B cell (primary cell): Measurements from ENCODE around the gene CLN6. TPM values are rescaled to one million over a fixed set of nuclear protein-coding genes. Genes with fewer than 3 reads are reported as not detected.

Experiments used
- ATAC-seq: fragments of 200-7000 bp; cut with Tn5 transposase; one replicate; pipeline ENCODE4 v1.10.0; 2021; ENCODE audit warnings: low read depth, mild to moderate bottlenecking, moderate number of reproducible peaks, moderate library complexity
- CTCF ChIA-PET: fragments of 350-600 bp; sonication (Branson Sonifier 250); formaldehyde crosslinking; loops from one replicate; lab custom pipeline; 2021; ENCODE audit warnings: antibody characterized with exemption, inconsistent platforms; lab: Charles Lee
- POLR2A ChIA-PET: fragments of 350-600 bp; sonication (Branson Sonifier 250); formaldehyde crosslinking; loops from one replicate; lab custom pipeline; 2021; ENCODE audit warnings: antibody characterized with exemption; lab: Charles Lee
- DNase-seq: peaks from one replicate; pipeline ENCODE4 v3.0.0; 2013
- H2AFZ ChIP-seq: 2 replicates; pipeline ENCODE4 v1.6.1; 2012; ENCODE audit warnings: mild to moderate bottlenecking, low read depth, low read length; ENCODE audit not compliant: insufficient read depth, poor library complexity, severe bottlenecking
- H3K27ac ChIP-seq, 2 donors: 1 replicate in 1 of 2; 2 replicates in 1 of 2; pipeline ENCODE4 v1.5.1; 2012 to 2013; ENCODE audit warnings: low read length in 2 of 2, mild to moderate bottlenecking in 2 of 2, moderate library complexity in 1 of 2
- H3K27me3 ChIP-seq, 4 experiments: fragments of 200-600 bp in 1 of 4; sonication (generic) in 1 of 4; replicated peaks in 1 of 4; 1 replicate in 2 of 4; 2 replicates in 2 of 4; pipeline versions ENCODE4 v1.6.1 to v1.7.0; 2013 to 2016; ENCODE audit warnings: low read length in 3 of 4, mild to moderate bottlenecking in 2 of 4, mixed read lengths in 1 of 4, moderate library complexity in 1 of 4; ENCODE audit not compliant: insufficient read depth in 4 of 4, control insufficient read depth in 3 of 4; ENCODE audit errors: control extremely low read depth in 1 of 4
- H3K36me3 ChIP-seq, 2 experiments: replicated peaks in 1 of 2; 1 replicate in 1 of 2; 2 replicates in 1 of 2; pipeline versions ENCODE4 v1.6.1 to v1.7.1; 2013; ENCODE audit warnings: low read length in 1 of 2; ENCODE audit not compliant: insufficient read depth in 2 of 2, control insufficient read depth in 1 of 2; ENCODE audit errors: control extremely low read depth in 1 of 2, extremely low read depth in 1 of 2
- H3K4me1 ChIP-seq, 2 donors: fragments of 200-600 bp in 1 of 2; sonication (generic) in 1 of 2; 1 replicate in 1 of 2; 2 replicates in 1 of 2; pipeline versions ENCODE4 v1.5.1 to v1.6.1; 2013 to 2017; ENCODE audit warnings: low read length in 2 of 2; ENCODE audit not compliant: control insufficient read depth in 2 of 2, insufficient read depth in 2 of 2
- H3K4me2 ChIP-seq: replicated peaks from 2 replicates; pipeline ENCODE3; 2012; ENCODE audit warnings: mild to moderate bottlenecking, low read depth, low read length; ENCODE audit not compliant: poor library complexity, severe bottlenecking
- H3K4me3 ChIP-seq, 5 experiments: fragments of 200-600 bp in 1 of 5; sonication (generic) in 1 of 5; 1 replicate in 3 of 5; 2 replicates in 2 of 5; pipeline versions ENCODE4 v1.5.1 to v1.7.0; 2011 to 2016; ENCODE audit warnings: low read length in 4 of 5, mild to moderate bottlenecking in 4 of 5, low read depth in 2 of 5, control low read depth in 1 of 5, moderate library complexity in 1 of 5; ENCODE audit not compliant: insufficient read depth in 1 of 5; ENCODE audit errors: control extremely low read depth in 1 of 5, extremely low read depth in 1 of 5
- H3K79me2 ChIP-seq: fragments of 200-600 bp; sonication (generic); one replicate; pipeline ENCODE4 v1.6.0; 2016; ENCODE audit warnings: low read length; ENCODE audit not compliant: control insufficient read depth, insufficient read depth
- H3K9ac ChIP-seq: fragments of 200-600 bp; sonication (generic); 2 replicates; pipeline ENCODE4 v1.6.1; 2017; ENCODE audit warnings: mild to moderate bottlenecking, low read length, moderate library complexity
- H3K9me3 ChIP-seq, 3 donors: one replicate each; pipeline versions ENCODE4 v1.6.1 to v1.7.1; 2013; ENCODE audit warnings: low read length in 2 of 3; ENCODE audit not compliant: control insufficient read depth in 2 of 3, insufficient read depth in 1 of 3; ENCODE audit errors: control extremely low read depth in 1 of 3
- H4K20me1 ChIP-seq: 2 replicates; pipeline ENCODE4 v1.6.0; 2012; ENCODE audit warnings: mild to moderate bottlenecking, low read length; ENCODE audit not compliant: insufficient read depth, control insufficient read depth, poor library complexity, severe bottlenecking
- H3K27ac Mint-ChIP-seq: one replicate; pipeline ENCODE4 v1.8.0; 2021; ENCODE audit warnings: mixed read lengths
- H3K27me3 Mint-ChIP-seq: one replicate; pipeline ENCODE4 v1.8.0; 2021; ENCODE audit warnings: mixed read lengths
- H3K4me1 Mint-ChIP-seq: one replicate; pipeline ENCODE4 v1.8.0; 2021; ENCODE audit warnings: mixed read lengths
- H3K4me3 Mint-ChIP-seq: one replicate; pipeline ENCODE4 v1.8.0; 2021; ENCODE audit warnings: mixed read lengths
- H3K9me3 Mint-ChIP-seq: one replicate; pipeline ENCODE4 v1.8.0; 2022; ENCODE audit warnings: mixed read lengths; ENCODE audit not compliant: insufficient read depth
- CTCF ChIP-seq: fragments of 200-600 bp; IDR thresholded peaks from one replicate; pipeline ENCODE4 v1.8.0; 2022; ENCODE audit warnings: antibody characterized with exemption, mild to moderate bottlenecking
- EZH2 ChIP-seq: IDR thresholded peaks from 2 replicates; pipeline ENCODE4 v1.6.1; 2012; ENCODE audit warnings: borderline replicate concordance, low read depth, mild to moderate bottlenecking, moderate library complexity, low read length; ENCODE audit not compliant: insufficient read depth, poor library complexity, severe bottlenecking
- WGBS: methylation state at CpG from one replicate; pipeline ENCODE4 v1.1.5; 2013; ENCODE audit warnings: missing lambda C conversion rate; ENCODE audit not compliant: insufficient coverage; 5-methylcytosine and 5-hydroxymethylcytosine counted together
- intact Hi-C: fragments of 100-400 bp; cut with micrococcal nuclease; formaldehyde crosslinking; loops from one replicate; pipeline ENCODE4 v1.10.0; 2022
- polyA plus RNA-seq: library from polyadenylated mRNA; depleted of rRNA; stranded (reverse); fragments of >200 nt; gene quantifications from 2 replicates; pipeline ENCODE4 v1.2.3, GENCODE V29; 2012
- total RNA-seq, 2 donors: library from RNA; stranded (reverse); fragments of 120-200 nt in 1 of 2; gene quantifications; 1 replicate in 1 of 2; 2 replicates in 1 of 2; pipeline versions ENCODE4 v1.2.3 to v1.2.4, GENCODE V29; 2013 to 2022

CLN6 gene
- total and polyA plus RNA-seq, 2 donors (not counting 1 experiment from before 2014, with no cell fraction given) = 22.8 TPM

GRCh38 chr15:68166847-68167246 is 62.7 kb downstream of the CLN6 start:
- H3K4me3 ChIP-seq = no peak overlapping the region
- Mint-ChIP-seq H3K27me3 (no peaks in the 10 kb centered on the region), H3K9me3 (no peaks in the 10 kb centered on the region), H3K4me1 (no peaks in the 10 kb centered on the region), H3K4me3 (no peak overlapping the region), H3K27ac (no peak overlapping the region)
- H3K9ac ChIP-seq = no peak overlapping the region
- ChIA-PET CTCF (no interaction called here), POLR2A (no interaction called here)
- no peaks in the 10 kb centered on the region for H3K9me3 ChIP-seq
- peaks cover 4% of the 10 kb centered on the region for H3K79me2 ChIP-seq
- H4K20me1 ChIP-seq = no peaks in the 10 kb centered on the region
- H2AFZ ChIP-seq = no peak overlapping the region
- 94% methylated on average over 2 of the region's 4 CpGs for WGBS
- TF ChIP-seq EZH2 (no peak), CTCF (no peak)
- H3K4me1 ChIP-seq = no peaks in the 10 kb centered on the region
- DNase-seq (no peak), ATAC-seq (no peak)
- no peak overlapping the region for H3K27ac ChIP-seq
- H3K36me3 ChIP-seq = peaks cover 4 to 27% of the 10 kb centered on the region in 2 experiments
- H3K27me3 ChIP-seq = no peaks in the 10 kb centered on the region
- intact Hi-C loops = no loop called here
- no peak overlapping the region for H3K4me2 ChIP-seq

GRCh38 chr15:68163191-68163590 is 66.3 kb downstream of the CLN6 start:
- no peaks in the 10 kb centered on the region for H3K4me1 Mint-ChIP-seq
- peaks cover 1 to 49% of the 10 kb centered on the region in 2 experiments for H3K36me3 ChIP-seq
- H3K4me1 ChIP-seq = no peaks in the 10 kb centered on the region
- no peaks in the 10 kb centered on the region for H3K79me2 ChIP-seq
- ChIA-PET CTCF (interaction anchor here (1.5 kb wide), 1 partner anchor 9 kb away, joined by 7 read pairs; no protein-coding TSS in a partner anchor), POLR2A (no interaction called here)
- no peaks in the 10 kb centered on the region for H4K20me1 ChIP-seq
- no peak overlapping the region for H3K4me3 Mint-ChIP-seq
- H3K27ac ChIP-seq = no peak overlapping the region
- no peak overlapping the region for H3K27ac Mint-ChIP-seq
- no peaks in the 10 kb centered on the region for H3K27me3 ChIP-seq
- H3K4me3 ChIP-seq = no peak overlapping the region
- no peaks in the 10 kb centered on the region for H3K9me3 ChIP-seq
- ATAC-seq (no peak), DNase-seq (no peak)
- no peak overlapping the region for H2AFZ ChIP-seq
- TF ChIP-seq EZH2 = no peak
- TF ChIP-seq CTCF = no peak
- H3K4me2 ChIP-seq = no peak overlapping the region
- no peak overlapping the region for H3K9ac ChIP-seq
- no peaks in the 10 kb centered on the region for H3K9me3 Mint-ChIP-seq
- H3K27me3 Mint-ChIP-seq = no peaks in the 10 kb centered on the region
- intact Hi-C loops = no loop called here
